ENCODE measurements around the gene SLC35D2. TPM values are rescaled to one million over a fixed set of nuclear protein-coding genes. Genes with fewer than 3 reads are reported as not detected.
A peak's percentile ranks its signal among the peaks of the same experiment; 100 is the strongest.

Gene SLC35D2
- total RNA-seq, 1 donor: 19.1 TPM

DNA sequence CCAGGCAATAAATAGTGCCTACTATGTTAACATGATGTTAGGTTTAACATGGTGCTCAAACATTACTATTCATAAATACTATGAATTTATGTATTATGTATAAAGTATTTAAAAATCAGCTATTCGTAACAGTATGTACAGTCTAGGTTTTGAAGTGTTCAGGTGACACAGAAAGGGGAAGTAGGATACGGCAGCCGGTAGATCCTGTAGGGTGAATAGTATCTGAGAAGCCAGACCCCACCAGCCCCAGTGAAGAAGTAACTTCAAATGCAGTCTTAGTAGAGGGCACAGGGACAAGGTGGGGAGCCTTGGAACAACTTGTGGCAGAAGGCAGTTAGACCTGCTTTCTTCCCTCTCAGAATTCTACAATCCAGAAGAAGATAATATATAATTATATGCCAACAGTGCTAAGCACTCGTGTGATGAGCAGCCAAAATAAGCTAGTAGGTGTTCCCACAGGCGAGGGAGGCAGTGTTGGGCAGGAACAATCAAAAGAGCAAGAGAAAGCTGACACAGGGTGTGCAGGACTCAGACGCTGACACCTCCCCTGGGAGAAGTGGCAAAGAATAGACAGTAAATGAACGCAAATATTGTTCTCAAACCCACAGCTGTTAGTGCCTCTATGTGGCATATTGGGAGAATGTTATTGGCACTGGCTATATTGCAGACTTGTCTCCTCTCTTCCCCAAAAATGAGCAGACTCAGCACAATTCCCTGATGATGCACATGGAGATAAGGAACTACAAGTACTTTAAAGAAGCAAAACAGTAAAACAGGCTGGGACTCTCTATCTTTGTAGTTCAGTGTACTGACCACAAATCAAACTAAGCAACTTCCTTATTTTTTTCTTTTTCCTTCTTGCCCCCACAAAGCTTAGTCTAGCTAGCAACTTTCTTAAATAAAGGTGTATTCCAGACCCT, 30.1 kb upstream of the SLC35D2 start:
- H3K4me1 ChIP-seq (ENCODE audit: insufficient read depth, low read length): peaks cover 36% of the 10 kb centered on the region
- H3K9me3 ChIP-seq (ENCODE audit: low read depth, low read length): no peaks in the 10 kb centered on the region
- peak overlapping the region; percentile 1 for H3K4me3 ChIP-seq (ENCODE audit: low read length)
- no peaks in the 10 kb centered on the region for H3K27me3 ChIP-seq (ENCODE audit: insufficient read depth, low read length)

GRCh38 chr9:96412174-96412913, 28.8 kb upstream of the SLC35D2 start:
- peaks cover 36% of the 10 kb centered on the region for H3K4me1 ChIP-seq (ENCODE audit: insufficient read depth, low read length)
- H3K4me3 ChIP-seq (ENCODE audit: low read length): no peak overlapping the region
- H3K27me3 ChIP-seq (ENCODE audit: insufficient read depth, low read length): no peaks in the 10 kb centered on the region
- no peaks in the 10 kb centered on the region for H3K9me3 ChIP-seq (ENCODE audit: low read depth, low read length)

- no peaks in the 10 kb centered on the region for H3K27me3 ChIP-seq (ENCODE audit: insufficient read depth, low read length)
- peaks cover 28% of the 10 kb centered on the region for H3K4me1 ChIP-seq (ENCODE audit: insufficient read depth, low read length)
- no peak overlapping the region for H3K4me3 ChIP-seq (ENCODE audit: low read length)
- no peaks in the 10 kb centered on the region for H3K9me3 ChIP-seq (ENCODE audit: low read depth, low read length)
These were observed 27.8 kb upstream of the SLC35D2 start for GRCh38 chr9:96411129-96411838.

- no peak overlapping the region for H3K4me3 ChIP-seq (ENCODE audit: low read length)
- H3K9me3 ChIP-seq (ENCODE audit: low read depth, low read length): no peaks in the 10 kb centered on the region
These were observed 25.1 kb upstream of the SLC35D2 start for GRCh38 chr9:96408409-96409280.

GRCh38 chr9:96400132-96400910, 16.8 kb upstream of the SLC35D2 start:
- Histone ChIP-seq H3K27me3 (ENCODE audit: insufficient read depth, low read length) (no peaks in the 10 kb centered on the region), H3K4me1 (ENCODE audit: insufficient read depth, low read length) (peaks cover 20% of the 10 kb centered on the region), H3K9me3 (ENCODE audit: low read depth, low read length) (no peaks in the 10 kb centered on the region), H3K4me3 (ENCODE audit: low read length) (no peak overlapping the region)

More at GRCh38 chr9:96408409-96409280, 25.1 kb upstream of the SLC35D2 start:
- peaks cover 13% of the 10 kb centered on the region for H3K4me1 ChIP-seq (ENCODE audit: insufficient read depth, low read length)
- H3K27me3 ChIP-seq (ENCODE audit: insufficient read depth, low read length): no peaks in the 10 kb centered on the region

- no peaks in the 10 kb centered on the region for H3K9me3 ChIP-seq (ENCODE audit: low read depth, low read length)
- no peak overlapping the region for H3K4me3 ChIP-seq (ENCODE audit: low read length)
- H3K4me1 ChIP-seq (ENCODE audit: insufficient read depth, low read length): peaks cover 20% of the 10 kb centered on the region
- H3K27me3 ChIP-seq (ENCODE audit: insufficient read depth, low read length): no peaks in the 10 kb centered on the region
These were observed 15.8 kb upstream of the SLC35D2 start for GRCh38 chr9:96399325-96399633.

GRCh38 chr9:96398582-96399324, 15.2 kb upstream of the SLC35D2 start:
- Histone ChIP-seq H3K27me3 (ENCODE audit: insufficient read depth, low read length) (no peaks in the 10 kb centered on the region), H3K9me3 (ENCODE audit: low read depth, low read length) (no peaks in the 10 kb centered on the region), H3K4me1 (ENCODE audit: insufficient read depth, low read length) (peaks cover 20% of the 10 kb centered on the region), H3K4me3 (ENCODE audit: low read length) (no peak overlapping the region)

DNA sequence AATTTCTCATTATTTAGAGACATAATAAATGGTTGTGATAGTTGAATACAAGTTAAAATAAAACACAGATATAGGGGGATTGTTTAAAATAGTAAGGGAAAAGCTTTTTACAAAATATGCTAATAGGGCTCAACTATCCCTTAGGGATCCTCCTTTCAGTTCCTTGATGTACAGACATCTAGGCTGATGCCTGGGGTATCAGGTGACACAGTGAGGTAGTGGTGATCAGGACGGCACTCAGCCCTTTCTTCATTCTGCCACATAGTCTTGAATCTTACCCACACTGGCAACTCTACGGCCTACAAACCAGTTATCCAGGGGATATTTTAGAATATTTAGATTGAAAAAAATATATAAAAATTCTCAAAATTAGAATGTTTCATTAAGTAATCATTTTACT, 12.5 kb upstream of the SLC35D2 start:
- no peak overlapping the region for H3K4me3 ChIP-seq (ENCODE audit: low read length)
- no peaks in the 10 kb centered on the region for H3K9me3 ChIP-seq (ENCODE audit: low read depth, low read length)
- no peaks in the 10 kb centered on the region for H3K27me3 ChIP-seq (ENCODE audit: insufficient read depth, low read length)
- H3K4me1 ChIP-seq (ENCODE audit: insufficient read depth, low read length): peaks cover 20% of the 10 kb centered on the region

GRCh38 chr9:96394832-96395496, 11.5 kb upstream of the SLC35D2 start:
- Histone ChIP-seq H3K27me3 (ENCODE audit: insufficient read depth, low read length) (no peaks in the 10 kb centered on the region), H3K4me3 (ENCODE audit: low read length) (no peak overlapping the region), H3K4me1 (ENCODE audit: insufficient read depth, low read length) (peaks cover 18% of the 10 kb centered on the region), H3K9me3 (ENCODE audit: low read depth, low read length) (no peaks in the 10 kb centered on the region)

- H3K4me3 ChIP-seq (ENCODE audit: low read length): no peak overlapping the region
- H3K4me1 ChIP-seq (ENCODE audit: insufficient read depth, low read length): no peaks in the 10 kb centered on the region
- no peaks in the 10 kb centered on the region for H3K27me3 ChIP-seq (ENCODE audit: insufficient read depth, low read length)
- H3K9me3 ChIP-seq (ENCODE audit: low read depth, low read length): no peaks in the 10 kb centered on the region
These were observed 8.8 kb upstream of the SLC35D2 start for GRCh38 chr9:96392263-96392662.

GRCh38 chr9:96391021-96391765, 7.7 kb upstream of the SLC35D2 start:
- Histone ChIP-seq H3K27me3 (ENCODE audit: insufficient read depth, low read length) (no peaks in the 10 kb centered on the region), H3K4me3 (ENCODE audit: low read length) (no peak overlapping the region), H3K4me1 (ENCODE audit: insufficient read depth, low read length) (no peaks in the 10 kb centered on the region), H3K9me3 (ENCODE audit: low read depth, low read length) (no peaks in the 10 kb centered on the region)

DNA sequence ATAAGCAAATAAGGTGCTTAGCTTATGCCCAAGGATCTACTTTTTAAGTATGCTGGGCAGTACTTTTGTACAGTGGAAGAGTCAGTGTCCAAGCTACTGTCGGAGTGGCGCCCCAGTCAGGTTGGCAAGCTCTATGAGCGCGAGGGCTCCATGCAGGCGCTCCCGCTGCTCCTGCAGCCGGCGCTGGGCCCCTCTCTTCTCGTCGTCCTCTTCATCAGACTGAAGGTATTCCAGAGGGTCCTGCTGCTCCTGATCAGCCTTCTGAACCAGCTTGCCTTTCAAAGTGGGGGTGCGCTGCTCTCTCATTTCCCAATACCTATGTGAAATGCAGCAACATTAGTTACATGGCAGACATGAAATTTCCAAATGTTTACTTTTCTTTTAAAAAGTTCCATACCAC, 4.6 kb upstream of the SLC35D2 start:
- H3K9me3 ChIP-seq (ENCODE audit: low read depth, low read length): no peaks in the 10 kb centered on the region

More for the DNA sequence above, 4.6 kb upstream of the SLC35D2 start:
- no peak overlapping the region for H3K4me3 ChIP-seq (ENCODE audit: low read length)
- no peaks in the 10 kb centered on the region for H3K4me1 ChIP-seq (ENCODE audit: insufficient read depth, low read length)
- no peaks in the 10 kb centered on the region for H3K27me3 ChIP-seq (ENCODE audit: insufficient read depth, low read length)

Measured in mononuclear cell (primary cell).